Measurements from ENCODE around the gene SAMD5.

The SAMD5 gene

GRCh38 chr6:147544420-147544819, 35.9 kb downstream of the SAMD5 start:
- no peaks in the 10 kb centered on the region for H3K36me3 ChIP-seq (ENCODE audit: control insufficient read depth in 5 of 5, insufficient read depth in 5 of 5, low read length in 5 of 5)
- no peaks in the 10 kb centered on the region for H3K27me3 ChIP-seq (ENCODE audit: control insufficient read depth in 5 of 5, insufficient read depth in 4 of 5, low read length in 5 of 5)
- H3K4me1 ChIP-seq (ENCODE audit: control insufficient read depth in 5 of 5, insufficient read depth in 5 of 5, low read length in 5 of 5): no peaks in the 10 kb centered on the region
- no peak overlapping the region for H3K27ac ChIP-seq (ENCODE audit: low read depth, low read length)
- peaks cover 0 to 8% (median 5%) of the 10 kb centered on the region in 5 donors for H3K9me3 ChIP-seq (ENCODE audit: control insufficient read depth in 5 of 5, low read length in 5 of 5)
- H3K4me3 ChIP-seq (ENCODE audit: low read depth in 1 of 5, low read length in 5 of 5): no peak overlapping the region
- no peak overlapping the region for H3K9ac ChIP-seq (ENCODE audit: low read length in 5 of 5)

GRCh38 chr6:147546501-147547368, 38.2 kb downstream of the SAMD5 start:
- Histone ChIP-seq H3K4me1 (ENCODE audit: control insufficient read depth in 5 of 5, insufficient read depth in 5 of 5, low read length in 5 of 5) (no peaks in the 10 kb centered on the region), H3K4me3 (ENCODE audit: low read depth in 1 of 5, low read length in 5 of 5) (no peak overlapping the region), H3K9me3 (ENCODE audit: control insufficient read depth in 5 of 5, low read length in 5 of 5) (peaks cover 0 to 7% (median 4%) of the 10 kb centered on the region in 5 donors), H3K27me3 (ENCODE audit: control insufficient read depth in 5 of 5, insufficient read depth in 4 of 5, low read length in 5 of 5) (no peaks in the 10 kb centered on the region), H3K36me3 (ENCODE audit: control insufficient read depth in 5 of 5, insufficient read depth in 5 of 5, low read length in 5 of 5) (no peaks in the 10 kb centered on the region), H3K27ac (ENCODE audit: low read depth, low read length) (no peak overlapping the region), H3K9ac (ENCODE audit: low read length in 5 of 5) (no peak overlapping the region)

- no peaks in the 10 kb centered on the region for H3K36me3 ChIP-seq (ENCODE audit: control insufficient read depth in 5 of 5, insufficient read depth in 5 of 5, low read length in 5 of 5)
- H3K9me3 ChIP-seq (ENCODE audit: control insufficient read depth in 5 of 5, low read length in 5 of 5): peaks cover 0 to under 1% (median 0%) of the 10 kb centered on the region in 5 donors
- H3K9ac ChIP-seq (ENCODE audit: low read length in 5 of 5): no peak overlapping the region
- H3K27me3 ChIP-seq (ENCODE audit: control insufficient read depth in 5 of 5, insufficient read depth in 4 of 5, low read length in 5 of 5): no peaks in the 10 kb centered on the region
- H3K4me1 ChIP-seq (ENCODE audit: control insufficient read depth in 5 of 5, insufficient read depth in 5 of 5, low read length in 5 of 5): no peaks in the 10 kb centered on the region
- no peak overlapping the region for H3K4me3 ChIP-seq (ENCODE audit: low read depth in 1 of 5, low read length in 5 of 5)
- H3K27ac ChIP-seq (ENCODE audit: low read depth, low read length): no peak overlapping the region
These were observed 38.9 kb downstream of the SAMD5 start for GRCh38 chr6:147547369-147547902.

- Histone ChIP-seq H3K27ac (ENCODE audit: low read depth, low read length) (no peak overlapping the region), H3K9ac (ENCODE audit: low read length in 5 of 5) (no peak overlapping the region), H3K27me3 (ENCODE audit: control insufficient read depth in 5 of 5, insufficient read depth in 4 of 5, low read length in 5 of 5) (no peaks in the 10 kb centered on the region), H3K4me1 (ENCODE audit: control insufficient read depth in 5 of 5, insufficient read depth in 5 of 5, low read length in 5 of 5) (no peaks in the 10 kb centered on the region), H3K4me3 (ENCODE audit: low read depth in 1 of 5, low read length in 5 of 5) (no peak overlapping the region), H3K9me3 (ENCODE audit: control insufficient read depth in 5 of 5, low read length in 5 of 5) (no peaks in the 10 kb centered on the region), H3K36me3 (ENCODE audit: control insufficient read depth in 5 of 5, insufficient read depth in 5 of 5, low read length in 5 of 5) (no peaks in the 10 kb centered on the region)
These were observed 40.5 kb downstream of the SAMD5 start for GRCh38 chr6:147548921-147549475.

GRCh38 chr6:147549531-147549930, 41.0 kb downstream of the SAMD5 start:
- H3K9me3 ChIP-seq (ENCODE audit: control insufficient read depth in 5 of 5, low read length in 5 of 5): no peaks in the 10 kb centered on the region
- H3K27ac ChIP-seq (ENCODE audit: low read depth, low read length): no peak overlapping the region
- H3K9ac ChIP-seq (ENCODE audit: low read length in 5 of 5): no peak overlapping the region
- H3K36me3 ChIP-seq (ENCODE audit: control insufficient read depth in 5 of 5, insufficient read depth in 5 of 5, low read length in 5 of 5): no peaks in the 10 kb centered on the region
- H3K4me3 ChIP-seq (ENCODE audit: low read depth in 1 of 5, low read length in 5 of 5): no peak overlapping the region
- no peaks in the 10 kb centered on the region for H3K4me1 ChIP-seq (ENCODE audit: control insufficient read depth in 5 of 5, insufficient read depth in 5 of 5, low read length in 5 of 5)
- no peaks in the 10 kb centered on the region for H3K27me3 ChIP-seq (ENCODE audit: control insufficient read depth in 5 of 5, insufficient read depth in 4 of 5, low read length in 5 of 5)

GRCh38 chr6:147551976-147552375, 43.5 kb downstream of the SAMD5 start:
- H3K4me3 ChIP-seq (ENCODE audit: low read depth in 1 of 5, low read length in 5 of 5): no peak overlapping the region
- H3K4me1 ChIP-seq (ENCODE audit: control insufficient read depth in 5 of 5, insufficient read depth in 5 of 5, low read length in 5 of 5): no peaks in the 10 kb centered on the region
- H3K27me3 ChIP-seq (ENCODE audit: control insufficient read depth in 5 of 5, insufficient read depth in 4 of 5, low read length in 5 of 5): no peaks in the 10 kb centered on the region
- H3K9me3 ChIP-seq (ENCODE audit: control insufficient read depth in 5 of 5, low read length in 5 of 5): no peaks in the 10 kb centered on the region
- no peak overlapping the region for H3K9ac ChIP-seq (ENCODE audit: low read length in 5 of 5)
- no peaks in the 10 kb centered on the region for H3K36me3 ChIP-seq (ENCODE audit: control insufficient read depth in 5 of 5, insufficient read depth in 5 of 5, low read length in 5 of 5)
- H3K27ac ChIP-seq (ENCODE audit: low read depth, low read length): no peak overlapping the region

- H3K27me3 ChIP-seq (ENCODE audit: control insufficient read depth in 5 of 5, insufficient read depth in 4 of 5, low read length in 5 of 5): no peaks in the 10 kb centered on the region
- H3K27ac ChIP-seq (ENCODE audit: low read depth, low read length): no peak overlapping the region
- H3K36me3 ChIP-seq (ENCODE audit: control insufficient read depth in 5 of 5, insufficient read depth in 5 of 5, low read length in 5 of 5): no peaks in the 10 kb centered on the region
- no peaks in the 10 kb centered on the region for H3K4me1 ChIP-seq (ENCODE audit: control insufficient read depth in 5 of 5, insufficient read depth in 5 of 5, low read length in 5 of 5)
- H3K9ac ChIP-seq (ENCODE audit: low read length in 5 of 5): no peak overlapping the region
- H3K4me3 ChIP-seq (ENCODE audit: low read depth in 1 of 5, low read length in 5 of 5): no peak overlapping the region
- H3K9me3 ChIP-seq (ENCODE audit: control insufficient read depth in 5 of 5, low read length in 5 of 5): peaks cover 0 to 3% (median 2%) of the 10 kb centered on the region in 5 donors
These were observed 44.6 kb downstream of the SAMD5 start for GRCh38 chr6:147553099-147553498.

- Histone ChIP-seq H3K9me3 (ENCODE audit: control insufficient read depth in 5 of 5, low read length in 5 of 5) (peaks cover 0 to 3% (median 2%) of the 10 kb centered on the region in 5 donors), H3K36me3 (ENCODE audit: control insufficient read depth in 5 of 5, insufficient read depth in 5 of 5, low read length in 5 of 5) (no peaks in the 10 kb centered on the region), H3K4me3 (ENCODE audit: low read depth in 1 of 5, low read length in 5 of 5) (no peak overlapping the region), H3K4me1 (ENCODE audit: control insufficient read depth in 5 of 5, insufficient read depth in 5 of 5, low read length in 5 of 5) (no peaks in the 10 kb centered on the region), H3K27ac (ENCODE audit: low read depth, low read length) (no peak overlapping the region), H3K9ac (ENCODE audit: low read length in 5 of 5) (no peak overlapping the region), H3K27me3 (ENCODE audit: control insufficient read depth in 5 of 5, insufficient read depth in 4 of 5, low read length in 5 of 5) (no peaks in the 10 kb centered on the region)
These were observed 45.8 kb downstream of the SAMD5 start for GRCh38 chr6:147554281-147554680.

GRCh38 chr6:147559006-147559405, 50.5 kb downstream of the SAMD5 start:
- no peak overlapping the region for H3K27ac ChIP-seq (ENCODE audit: low read depth, low read length)
- H3K36me3 ChIP-seq (ENCODE audit: control insufficient read depth in 5 of 5, insufficient read depth in 5 of 5, low read length in 5 of 5): no peaks in the 10 kb centered on the region
- H3K4me1 ChIP-seq (ENCODE audit: control insufficient read depth in 5 of 5, insufficient read depth in 5 of 5, low read length in 5 of 5): peaks cover 0 to 6% (median 0%) of the 10 kb centered on the region in 5 donors
- H3K27me3 ChIP-seq (ENCODE audit: control insufficient read depth in 5 of 5, insufficient read depth in 4 of 5, low read length in 5 of 5): no peaks in the 10 kb centered on the region
- peaks cover 0 to 3% (median 2%) of the 10 kb centered on the region in 5 donors for H3K9me3 ChIP-seq (ENCODE audit: control insufficient read depth in 5 of 5, low read length in 5 of 5)
- no peak overlapping the region for H3K4me3 ChIP-seq (ENCODE audit: low read depth in 1 of 5, low read length in 5 of 5)
- no peak overlapping the region for H3K9ac ChIP-seq (ENCODE audit: low read length in 5 of 5)

GRCh38 chr6:147560670-147561069, 52.2 kb downstream of the SAMD5 start:
- H3K27ac ChIP-seq (ENCODE audit: low read depth, low read length): no peak overlapping the region
- no peaks in the 10 kb centered on the region for H3K27me3 ChIP-seq (ENCODE audit: control insufficient read depth in 5 of 5, insufficient read depth in 4 of 5, low read length in 5 of 5)
- no peak overlapping the region for H3K9ac ChIP-seq (ENCODE audit: low read length in 5 of 5)

More at GRCh38 chr6:147560670-147561069, 52.2 kb downstream of the SAMD5 start:
- peaks cover 0 to 3% (median 2%) of the 10 kb centered on the region in 5 donors for H3K9me3 ChIP-seq (ENCODE audit: control insufficient read depth in 5 of 5, low read length in 5 of 5)
- H3K4me3 ChIP-seq (ENCODE audit: low read depth in 1 of 5, low read length in 5 of 5): no peak overlapping the region
- peaks cover 0 to 6% (median 0%) of the 10 kb centered on the region in 5 donors for H3K4me1 ChIP-seq (ENCODE audit: control insufficient read depth in 5 of 5, insufficient read depth in 5 of 5, low read length in 5 of 5)
- no peaks in the 10 kb centered on the region for H3K36me3 ChIP-seq (ENCODE audit: control insufficient read depth in 5 of 5, insufficient read depth in 5 of 5, low read length in 5 of 5)

Measured in subcutaneous abdominal adipose tissue (tissue), 5 donors.